SK-N-SH treated with all-trans-retinoic acid at 6 μM for 48 hours (cell line): ENCODE measurements around the gene GRIK2.

Experiments used
- ATAC-seq: fragments of 200-7000 bp; cut with Tn5 transposase; 3 replicates; pipeline ENCODE4 v1.9.1; 2020; ENCODE audit warnings: mild to moderate bottlenecking, moderate library complexity
- ARNTL ChIP-seq: fragments of 450-650 bp; formaldehyde crosslinking; IDR thresholded peaks from 2 replicates; pipeline ENCODE4 v1.5.0; 2020; ENCODE audit warnings: low read depth, mild to moderate bottlenecking, moderate library complexity, borderline replicate concordance
- BACH2 ChIP-seq: fragments of 250-450 bp; sonication (Bioruptor Pico); IDR thresholded peaks from 2 replicates; pipeline ENCODE4 v1.9.0; 2021; ENCODE audit warnings: mild to moderate bottlenecking, borderline replicate concordance
- CSDC2 ChIP-seq: fragments of 250-450 bp; sonication (Bioruptor Pico); IDR thresholded peaks from 2 replicates; pipeline ENCODE4 v1.5.0; 2020; ENCODE audit warnings: mild to moderate bottlenecking, moderate library complexity
- GLIS3 ChIP-seq: fragments of 250-450 bp; sonication (Bioruptor Pico); IDR thresholded peaks from 2 replicates; pipeline ENCODE4 v1.5.0; 2020; ENCODE audit warnings: mild to moderate bottlenecking, moderate library complexity
- ISL1 ChIP-seq: fragments of 250-450 bp; sonication (Bioruptor Pico); IDR thresholded peaks from 2 replicates; pipeline ENCODE4 v2.1.2; 2022; ENCODE audit warnings: mild to moderate bottlenecking, moderate library complexity
- OSR1 ChIP-seq: fragments of 250-450 bp; sonication (Bioruptor Pico); IDR thresholded peaks from 2 replicates; pipeline ENCODE4 v1.8.0; 2022; ENCODE audit warnings: moderate library complexity, mild to moderate bottlenecking, inconsistent platforms
- PPARA ChIP-seq: fragments of 250-450 bp; sonication (Bioruptor Pico); IDR thresholded peaks from 2 replicates; pipeline ENCODE4 v1.5.0; 2020; ENCODE audit warnings: mild to moderate bottlenecking, borderline replicate concordance
- RARB ChIP-seq: fragments of 250-450 bp; sonication (Bioruptor Pico); IDR thresholded peaks from 2 replicates; pipeline ENCODE4 v1.8.0; 2021; ENCODE audit warnings: mild to moderate bottlenecking, moderate library complexity
- SNAI2 ChIP-seq: fragments of 250-450 bp; sonication (Bioruptor Pico); IDR thresholded peaks from 2 replicates; pipeline ENCODE4 v1.5.0; 2020; ENCODE audit warnings: mild to moderate bottlenecking, moderate library complexity
- TCF4 ChIP-seq: fragments of 250-450 bp; sonication (Bioruptor Pico); IDR thresholded peaks from 2 replicates; pipeline ENCODE4 v1.8.0; 2021; ENCODE audit warnings: mild to moderate bottlenecking, moderate library complexity, borderline replicate concordance
- TOX ChIP-seq: fragments of 250-450 bp; sonication (Bioruptor Pico); IDR thresholded peaks from 2 replicates; pipeline ENCODE4 v1.8.0; 2021; ENCODE audit warnings: mild to moderate bottlenecking, moderate library complexity, borderline replicate concordance
- ZFP3 ChIP-seq: fragments of 250-450 bp; sonication (Bioruptor Pico); IDR thresholded peaks from 2 replicates; pipeline ENCODE4 v1.5.0; 2020; ENCODE audit warnings: mild to moderate bottlenecking, moderate library complexity
- ZFP30 ChIP-seq: fragments of 450-650 bp; formaldehyde crosslinking; IDR thresholded peaks from 2 replicates; pipeline ENCODE4 v1.5.0; 2022; ENCODE audit warnings: mild to moderate bottlenecking, moderate library complexity
- ZNF565 ChIP-seq: fragments of 450-650 bp; formaldehyde crosslinking; conservative IDR thresholded peaks from 2 replicates; pipeline ENCODE4 v1.5.0; 2020; ENCODE audit warnings: low read depth, mild to moderate bottlenecking, moderate library complexity
- ZNF70 ChIP-seq: fragments of 450-650 bp; formaldehyde crosslinking; IDR thresholded peaks from 2 replicates; pipeline ENCODE4 v1.5.0; 2020; ENCODE audit warnings: mild to moderate bottlenecking, moderate library complexity
- TF ChIP-seq, protein P1 (sequence below): fragments of 250-450 bp; sonication (Bioruptor Pico); IDR thresholded peaks from 2 replicates; pipeline ENCODE4 v1.5.0; 2020; ENCODE audit warnings: mild to moderate bottlenecking, moderate library complexity
- TF ChIP-seq, protein P2 (sequence below): fragments of 250-450 bp; sonication (Bioruptor Pico); IDR thresholded peaks from 2 replicates; pipeline ENCODE4 v1.5.1; 2021; ENCODE audit warnings: mild to moderate bottlenecking, moderate library complexity
- TF ChIP-seq, protein P3 (sequence below): fragments of 250-450 bp; sonication (Bioruptor Pico); IDR thresholded peaks from 2 replicates; pipeline ENCODE4 v1.8.0; 2021; ENCODE audit warnings: low read depth, mild to moderate bottlenecking, moderate library complexity, borderline replicate concordance
- TF ChIP-seq, protein P4 (sequence below): fragments of 250-450 bp; sonication (Bioruptor Pico); IDR thresholded peaks from 2 replicates; pipeline ENCODE4 v1.8.0; 2020; ENCODE audit warnings: mild to moderate bottlenecking, moderate library complexity, borderline replicate concordance
- TF ChIP-seq, protein P5 (sequence below): fragments of 250-450 bp; sonication (Bioruptor Pico); IDR thresholded peaks from 2 replicates; pipeline ENCODE4 v1.5.1; 2020; ENCODE audit warnings: low read depth, mild to moderate bottlenecking, moderate library complexity

GRIK2 gene

DNA sequence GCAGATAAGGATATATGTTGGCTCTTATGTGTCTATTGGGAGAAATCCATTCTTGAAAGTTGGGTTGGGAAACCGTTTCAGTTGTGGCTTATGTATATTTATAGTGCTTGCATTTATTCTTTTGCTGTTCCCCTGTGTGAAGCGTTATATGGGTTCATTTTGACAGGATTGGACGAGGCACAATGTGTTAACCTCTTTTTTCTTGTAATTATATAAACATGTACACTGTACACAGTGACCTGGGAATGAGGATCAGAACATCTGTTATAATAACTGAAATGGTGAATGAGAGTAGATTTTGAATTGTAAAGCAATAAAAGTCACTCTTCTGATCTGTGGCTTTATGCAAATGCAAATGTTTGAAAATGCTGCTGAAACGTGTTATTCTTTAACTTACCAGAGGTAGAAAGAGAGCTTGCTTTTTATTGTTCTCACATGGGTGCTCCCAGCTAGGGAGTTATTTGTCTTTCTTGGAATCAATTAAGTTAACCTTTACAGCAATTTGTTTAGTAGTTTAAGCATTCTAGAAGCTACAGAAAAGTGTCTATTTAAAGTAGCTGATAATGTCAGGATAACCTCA lies 213.7 kb downstream of the GRIK2 start:
- TF ChIP-seq, protein P1, sequence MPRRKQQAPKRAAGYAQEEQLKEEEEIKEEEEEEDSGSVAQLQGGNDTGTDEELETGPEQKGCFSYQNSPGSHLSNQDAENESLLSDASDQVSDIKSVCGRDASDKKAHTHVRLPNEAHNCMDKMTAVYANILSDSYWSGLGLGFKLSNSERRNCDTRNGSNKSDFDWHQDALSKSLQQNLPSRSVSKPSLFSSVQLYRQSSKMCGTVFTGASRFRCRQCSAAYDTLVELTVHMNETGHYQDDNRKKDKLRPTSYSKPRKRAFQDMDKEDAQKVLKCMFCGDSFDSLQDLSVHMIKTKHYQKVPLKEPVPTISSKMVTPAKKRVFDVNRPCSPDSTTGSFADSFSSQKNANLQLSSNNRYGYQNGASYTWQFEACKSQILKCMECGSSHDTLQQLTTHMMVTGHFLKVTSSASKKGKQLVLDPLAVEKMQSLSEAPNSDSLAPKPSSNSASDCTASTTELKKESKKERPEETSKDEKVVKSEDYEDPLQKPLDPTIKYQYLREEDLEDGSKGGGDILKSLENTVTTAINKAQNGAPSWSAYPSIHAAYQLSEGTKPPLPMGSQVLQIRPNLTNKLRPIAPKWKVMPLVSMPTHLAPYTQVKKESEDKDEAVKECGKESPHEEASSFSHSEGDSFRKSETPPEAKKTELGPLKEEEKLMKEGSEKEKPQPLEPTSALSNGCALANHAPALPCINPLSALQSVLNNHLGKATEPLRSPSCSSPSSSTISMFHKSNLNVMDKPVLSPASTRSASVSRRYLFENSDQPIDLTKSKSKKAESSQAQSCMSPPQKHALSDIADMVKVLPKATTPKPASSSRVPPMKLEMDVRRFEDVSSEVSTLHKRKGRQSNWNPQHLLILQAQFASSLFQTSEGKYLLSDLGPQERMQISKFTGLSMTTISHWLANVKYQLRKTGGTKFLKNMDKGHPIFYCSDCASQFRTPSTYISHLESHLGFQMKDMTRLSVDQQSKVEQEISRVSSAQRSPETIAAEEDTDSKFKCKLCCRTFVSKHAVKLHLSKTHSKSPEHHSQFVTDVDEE (CRISPR knock-in tag) = no peak
- no peak for TF ChIP-seq ISL1 (CRISPR knock-in tag)
- TF ChIP-seq SNAI2 (CRISPR knock-in tag) = no peak
- TF ChIP-seq, protein P2, sequence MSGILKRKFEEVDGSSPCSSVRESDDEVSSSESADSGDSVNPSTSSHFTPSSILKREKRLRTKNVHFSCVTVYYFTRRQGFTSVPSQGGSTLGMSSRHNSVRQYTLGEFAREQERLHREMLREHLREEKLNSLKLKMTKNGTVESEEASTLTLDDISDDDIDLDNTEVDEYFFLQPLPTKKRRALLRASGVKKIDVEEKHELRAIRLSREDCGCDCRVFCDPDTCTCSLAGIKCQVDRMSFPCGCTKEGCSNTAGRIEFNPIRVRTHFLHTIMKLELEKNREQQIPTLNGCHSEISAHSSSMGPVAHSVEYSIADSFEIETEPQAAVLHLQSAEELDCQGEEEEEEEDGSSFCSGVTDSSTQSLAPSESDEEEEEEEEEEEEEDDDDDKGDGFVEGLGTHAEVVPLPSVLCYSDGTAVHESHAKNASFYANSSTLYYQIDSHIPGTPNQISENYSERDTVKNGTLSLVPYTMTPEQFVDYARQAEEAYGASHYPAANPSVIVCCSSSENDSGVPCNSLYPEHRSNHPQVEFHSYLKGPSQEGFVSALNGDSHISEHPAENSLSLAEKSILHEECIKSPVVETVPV (CRISPR knock-in tag) = no peak
- no peak for TF ChIP-seq ZFP30 (CRISPR knock-in tag)
- TF ChIP-seq ZFP3 (CRISPR knock-in tag) = no peak
- TF ChIP-seq, protein P3, sequence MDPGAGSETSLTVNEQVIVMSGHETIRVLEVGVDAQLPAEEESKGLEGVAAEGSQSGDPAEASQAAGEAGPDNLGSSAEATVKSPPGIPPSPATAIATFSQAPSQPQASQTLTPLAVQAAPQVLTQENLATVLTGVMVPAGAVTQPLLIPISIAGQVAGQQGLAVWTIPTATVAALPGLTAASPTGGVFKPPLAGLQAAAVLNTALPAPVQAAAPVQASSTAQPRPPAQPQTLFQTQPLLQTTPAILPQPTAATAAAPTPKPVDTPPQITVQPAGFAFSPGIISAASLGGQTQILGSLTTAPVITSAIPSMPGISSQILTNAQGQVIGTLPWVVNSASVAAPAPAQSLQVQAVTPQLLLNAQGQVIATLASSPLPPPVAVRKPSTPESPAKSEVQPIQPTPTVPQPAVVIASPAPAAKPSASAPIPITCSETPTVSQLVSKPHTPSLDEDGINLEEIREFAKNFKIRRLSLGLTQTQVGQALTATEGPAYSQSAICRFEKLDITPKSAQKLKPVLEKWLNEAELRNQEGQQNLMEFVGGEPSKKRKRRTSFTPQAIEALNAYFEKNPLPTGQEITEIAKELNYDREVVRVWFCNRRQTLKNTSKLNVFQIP = no peak
- no peak for ATAC-seq

DNA sequence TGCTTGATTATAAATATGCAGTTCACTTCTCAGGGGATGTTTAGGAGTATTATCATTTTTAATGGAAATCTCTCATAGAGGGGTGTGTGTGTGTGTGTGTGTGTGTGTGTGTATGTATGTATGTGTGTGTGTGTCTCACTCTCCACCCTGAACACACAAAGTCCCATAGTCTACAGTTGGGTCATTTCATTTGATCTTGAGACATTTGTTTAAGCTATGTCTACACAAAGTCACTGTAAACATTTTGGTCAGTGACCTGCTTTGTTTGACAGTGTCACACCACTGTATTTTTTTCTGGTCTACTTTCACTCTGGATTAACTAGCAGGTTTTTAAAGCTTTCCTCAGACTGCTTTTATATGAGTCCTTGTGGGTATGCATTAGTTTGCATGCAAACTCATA lies 215.2 kb downstream of the GRIK2 start:
- ATAC-seq = no peak
- TF ChIP-seq ARNTL (no peak), GLIS3 (CRISPR knock-in tag) (no peak), ZFP30 (CRISPR knock-in tag) (no peak), ISL1 (CRISPR knock-in tag) (no peak), TOX (CRISPR knock-in tag) (no peak), ZNF70 (CRISPR knock-in tag) (no peak), PPARA (CRISPR knock-in tag) (no peak), OSR1 (no peak)
- TF ChIP-seq, protein P2 (CRISPR knock-in tag) = no peak
- TF ChIP-seq, protein P3 = no peak
- TF ChIP-seq, protein P4, sequence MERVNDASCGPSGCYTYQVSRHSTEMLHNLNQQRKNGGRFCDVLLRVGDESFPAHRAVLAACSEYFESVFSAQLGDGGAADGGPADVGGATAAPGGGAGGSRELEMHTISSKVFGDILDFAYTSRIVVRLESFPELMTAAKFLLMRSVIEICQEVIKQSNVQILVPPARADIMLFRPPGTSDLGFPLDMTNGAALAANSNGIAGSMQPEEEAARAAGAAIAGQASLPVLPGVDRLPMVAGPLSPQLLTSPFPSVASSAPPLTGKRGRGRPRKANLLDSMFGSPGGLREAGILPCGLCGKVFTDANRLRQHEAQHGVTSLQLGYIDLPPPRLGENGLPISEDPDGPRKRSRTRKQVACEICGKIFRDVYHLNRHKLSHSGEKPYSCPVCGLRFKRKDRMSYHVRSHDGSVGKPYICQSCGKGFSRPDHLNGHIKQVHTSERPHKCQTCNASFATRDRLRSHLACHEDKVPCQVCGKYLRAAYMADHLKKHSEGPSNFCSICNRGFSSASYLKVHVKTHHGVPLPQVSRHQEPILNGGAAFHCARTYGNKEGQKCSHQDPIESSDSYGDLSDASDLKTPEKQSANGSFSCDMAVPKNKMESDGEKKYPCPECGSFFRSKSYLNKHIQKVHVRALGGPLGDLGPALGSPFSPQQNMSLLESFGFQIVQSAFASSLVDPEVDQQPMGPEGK = no peak
- TF ChIP-seq, protein P5, sequence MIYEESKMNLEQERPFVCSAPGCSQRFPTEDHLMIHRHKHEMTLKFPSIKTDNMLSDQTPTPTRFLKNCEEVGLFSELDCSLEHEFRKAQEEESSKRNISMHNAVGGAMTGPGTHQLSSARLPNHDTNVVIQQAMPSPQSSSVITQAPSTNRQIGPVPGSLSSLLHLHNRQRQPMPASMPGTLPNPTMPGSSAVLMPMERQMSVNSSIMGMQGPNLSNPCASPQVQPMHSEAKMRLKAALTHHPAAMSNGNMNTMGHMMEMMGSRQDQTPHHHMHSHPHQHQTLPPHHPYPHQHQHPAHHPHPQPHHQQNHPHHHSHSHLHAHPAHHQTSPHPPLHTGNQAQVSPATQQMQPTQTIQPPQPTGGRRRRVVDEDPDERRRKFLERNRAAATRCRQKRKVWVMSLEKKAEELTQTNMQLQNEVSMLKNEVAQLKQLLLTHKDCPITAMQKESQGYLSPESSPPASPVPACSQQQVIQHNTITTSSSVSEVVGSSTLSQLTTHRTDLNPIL = no peak

DNA sequence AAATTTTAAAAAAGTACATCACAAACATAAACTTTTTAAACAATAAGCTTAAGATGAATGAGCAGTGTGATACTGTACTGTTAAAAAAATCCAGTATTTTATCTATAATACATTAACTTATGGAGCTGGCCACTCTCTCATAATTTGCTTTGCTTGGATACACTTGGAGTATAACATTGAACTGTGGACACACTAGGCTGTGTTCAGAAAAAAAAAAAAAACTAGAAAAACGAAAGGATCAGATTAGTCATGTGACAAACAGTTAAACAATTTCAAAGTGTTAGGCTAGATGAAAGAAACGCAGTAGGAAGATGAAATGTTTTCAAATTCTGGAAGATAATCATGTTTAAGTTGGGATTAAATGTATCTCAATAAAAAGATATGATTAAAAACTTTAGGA lies 220.0 kb downstream of the GRIK2 start:
- no peak for TF ChIP-seq ARNTL
- no peak for TF ChIP-seq TCF4 (CRISPR knock-in tag)
- no peak for TF ChIP-seq ZFP30 (CRISPR knock-in tag)
- no peak for TF ChIP-seq ZNF565 (CRISPR knock-in tag)
- TF ChIP-seq BACH2 = no peak
- TF ChIP-seq, protein P4 = no peak
- TF ChIP-seq SNAI2 (CRISPR knock-in tag) = no peak
- TF ChIP-seq, protein P5 = no peak
- TF ChIP-seq ZFP3 (CRISPR knock-in tag) = no peak
- no peak for TF ChIP-seq CSDC2 (CRISPR knock-in tag)
- no peak for TF ChIP-seq RARB (CRISPR knock-in tag)
- no peak for ATAC-seq
